Omental fat pad (tissue), 4 donors: ENCODE data around the gene SEMA5A. TPM values are rescaled to one million over a fixed set of nuclear protein-coding genes. Genes with fewer than 3 reads are reported as not detected.

Experiments used
- ATAC-seq: fragments of 150-250 bp; one replicate; pipeline ENCODE4 v1.9.1; 2016; ENCODE audit warnings: mild to moderate bottlenecking, moderate library complexity; ENCODE audit not compliant: low FRiP score
- DNase-seq: peaks from one replicate; pipeline ENCODE4 v3.0.0-alpha.2; 2019; ENCODE audit warnings: low spot score
- total RNA-seq, 4 donors: library from RNA; depleted of rRNA; stranded (reverse); fragments of >200 nt; gene quantifications; one replicate each; pipeline ENCODE4 v1.1.0, GENCODE V29; 2016
- TF ChIP-seq, protein P1 (sequence below), 3 donors: fragments of 450-650 bp; IDR thresholded peaks; one replicate each; pipeline ENCODE4 v1.5.1; 2016 to 2017; ENCODE audit warnings: antibody characterized with exemption in 3 of 3, mild to moderate bottlenecking in 3 of 3, moderate library complexity in 2 of 3

SEMA5A gene
- total RNA-seq, 4 donors from 2014 or later, result 6.3 to 60.2 (median 22.1) TPM

DNA sequence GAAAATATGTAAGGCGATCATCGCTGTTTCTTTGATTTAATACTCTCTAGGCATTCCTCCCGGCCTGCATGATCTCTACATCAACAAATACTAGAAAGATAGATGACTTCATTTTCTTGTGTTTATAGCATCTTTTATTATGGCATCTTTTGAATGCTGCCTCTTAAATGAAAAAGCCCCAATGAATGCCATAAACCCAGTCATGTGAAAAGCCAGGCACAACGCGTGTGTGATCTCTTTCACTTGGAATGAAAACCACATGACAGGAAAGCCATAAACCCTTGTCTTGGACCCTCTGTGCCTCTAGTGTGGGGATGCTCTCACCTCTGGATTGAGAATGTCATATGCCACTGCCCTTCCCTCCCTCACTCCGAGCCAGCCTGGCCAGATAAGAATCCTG lies 476.2 kb downstream of the SEMA5A start:
- TF ChIP-seq, protein P1, sequence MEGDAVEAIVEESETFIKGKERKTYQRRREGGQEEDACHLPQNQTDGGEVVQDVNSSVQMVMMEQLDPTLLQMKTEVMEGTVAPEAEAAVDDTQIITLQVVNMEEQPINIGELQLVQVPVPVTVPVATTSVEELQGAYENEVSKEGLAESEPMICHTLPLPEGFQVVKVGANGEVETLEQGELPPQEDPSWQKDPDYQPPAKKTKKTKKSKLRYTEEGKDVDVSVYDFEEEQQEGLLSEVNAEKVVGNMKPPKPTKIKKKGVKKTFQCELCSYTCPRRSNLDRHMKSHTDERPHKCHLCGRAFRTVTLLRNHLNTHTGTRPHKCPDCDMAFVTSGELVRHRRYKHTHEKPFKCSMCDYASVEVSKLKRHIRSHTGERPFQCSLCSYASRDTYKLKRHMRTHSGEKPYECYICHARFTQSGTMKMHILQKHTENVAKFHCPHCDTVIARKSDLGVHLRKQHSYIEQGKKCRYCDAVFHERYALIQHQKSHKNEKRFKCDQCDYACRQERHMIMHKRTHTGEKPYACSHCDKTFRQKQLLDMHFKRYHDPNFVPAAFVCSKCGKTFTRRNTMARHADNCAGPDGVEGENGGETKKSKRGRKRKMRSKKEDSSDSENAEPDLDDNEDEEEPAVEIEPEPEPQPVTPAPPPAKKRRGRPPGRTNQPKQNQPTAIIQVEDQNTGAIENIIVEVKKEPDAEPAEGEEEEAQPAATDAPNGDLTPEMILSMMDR (IDR thresholded peaks at IDR 0.05), result no peak
- ATAC-seq (no peak), DNase-seq (no peak)

DNA sequence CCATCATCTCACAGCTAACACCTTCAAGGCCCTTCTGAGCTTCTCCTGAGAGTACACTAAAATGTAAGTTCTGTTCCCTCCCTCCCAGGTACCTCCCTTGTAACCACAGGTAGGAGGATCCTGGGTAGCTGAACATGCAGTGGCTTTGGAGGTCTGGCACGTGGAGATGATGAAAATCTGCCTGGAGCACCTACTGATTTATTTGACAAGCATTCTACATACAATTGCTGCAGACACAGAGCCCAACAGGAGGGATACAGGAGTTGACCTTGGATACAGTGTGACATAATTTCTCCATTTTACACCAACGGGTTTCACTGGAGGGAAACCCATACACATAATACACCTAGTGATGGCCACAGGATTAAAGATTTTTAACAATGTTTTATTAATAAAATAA lies 478.7 kb downstream of the SEMA5A start:
- ATAC-seq, result no peak
- TF ChIP-seq, protein P1 (IDR thresholded peaks at IDR 0.05), result no peak
- DNase-seq, result no peak

DNA sequence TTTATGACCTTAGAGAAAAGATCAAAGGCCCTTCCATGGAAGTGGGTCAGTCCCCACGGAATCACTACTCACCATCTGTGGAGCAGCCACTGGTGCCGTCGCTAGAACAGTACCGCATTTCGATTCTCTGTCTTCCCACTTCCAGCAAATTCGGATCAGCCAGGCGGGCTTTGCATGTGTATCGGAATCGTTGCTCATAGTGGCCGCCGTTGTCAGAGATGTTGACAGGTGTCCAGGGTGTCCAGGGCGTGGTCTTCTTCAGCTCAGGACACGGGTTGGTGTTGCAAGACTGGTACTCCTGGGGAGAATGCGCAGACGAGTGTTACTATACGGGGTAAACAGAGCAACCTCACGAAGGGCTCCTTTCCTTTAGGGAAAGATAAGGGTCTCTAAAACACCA lies 479.5 kb downstream of the SEMA5A start:
- DNase-seq (no peak), ATAC-seq (no peak)

DNA sequence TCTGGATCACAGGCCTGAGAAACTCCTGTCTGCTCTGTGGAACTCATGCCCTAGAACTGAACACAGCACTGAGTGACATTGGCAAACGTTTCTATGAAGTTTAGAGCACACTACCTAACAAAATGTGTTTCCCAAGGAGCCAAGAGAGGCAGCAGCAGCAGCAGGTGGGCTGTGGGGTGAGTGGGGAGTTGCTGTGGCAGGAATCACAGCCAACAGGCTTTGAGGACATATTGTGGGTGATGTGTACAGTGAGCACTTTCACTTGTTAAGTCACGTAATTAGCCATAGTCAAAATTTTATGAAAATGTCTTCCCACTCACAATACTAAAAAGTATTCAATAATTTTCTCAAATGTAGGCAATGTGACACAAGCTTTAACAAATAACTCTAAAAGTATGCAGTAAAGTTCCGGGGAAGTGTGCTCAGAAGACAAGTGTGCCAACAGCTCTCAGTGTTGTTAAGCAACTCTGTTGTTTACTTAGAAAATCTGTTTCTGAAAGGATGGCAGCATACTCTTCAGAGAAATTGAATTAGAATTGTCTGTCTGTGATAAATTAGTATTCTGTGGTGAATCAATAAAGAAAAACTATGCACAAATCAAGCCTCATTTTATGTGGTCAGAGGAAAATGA lies 482.1 kb downstream of the SEMA5A start:
- TF ChIP-seq, protein P1 (IDR thresholded peaks at IDR 0.05), result no peak
- ATAC-seq (no peak), DNase-seq (no peak)

More for the DNA sequence above, 479.5 kb downstream of the SEMA5A start:
- TF ChIP-seq, protein P1 (IDR thresholded peaks at IDR 0.05), result no peak

DNA sequence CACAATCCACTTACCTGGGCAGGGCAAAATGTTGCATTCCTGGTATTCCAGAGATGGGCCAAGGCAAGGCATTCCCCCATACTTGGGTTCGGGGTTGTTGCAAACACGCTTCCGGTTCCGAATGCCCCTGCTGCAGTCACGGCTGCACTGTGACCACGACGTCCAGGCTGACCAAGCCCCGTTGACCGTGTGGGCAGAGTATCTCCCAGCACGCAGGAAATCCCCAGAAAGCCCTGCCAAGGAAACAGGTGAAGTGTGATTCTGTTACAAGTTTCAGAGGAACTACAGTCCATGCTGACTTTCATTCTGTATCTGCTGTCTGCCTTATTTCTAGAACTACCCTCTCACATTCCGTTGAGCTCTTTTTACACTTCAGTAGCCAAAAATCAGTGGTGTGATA lies 483.0 kb downstream of the SEMA5A start:
- DNase-seq, result no peak
- ATAC-seq, result no peak
- TF ChIP-seq, protein P1 (IDR thresholded peaks at IDR 0.05), result no peak

DNA sequence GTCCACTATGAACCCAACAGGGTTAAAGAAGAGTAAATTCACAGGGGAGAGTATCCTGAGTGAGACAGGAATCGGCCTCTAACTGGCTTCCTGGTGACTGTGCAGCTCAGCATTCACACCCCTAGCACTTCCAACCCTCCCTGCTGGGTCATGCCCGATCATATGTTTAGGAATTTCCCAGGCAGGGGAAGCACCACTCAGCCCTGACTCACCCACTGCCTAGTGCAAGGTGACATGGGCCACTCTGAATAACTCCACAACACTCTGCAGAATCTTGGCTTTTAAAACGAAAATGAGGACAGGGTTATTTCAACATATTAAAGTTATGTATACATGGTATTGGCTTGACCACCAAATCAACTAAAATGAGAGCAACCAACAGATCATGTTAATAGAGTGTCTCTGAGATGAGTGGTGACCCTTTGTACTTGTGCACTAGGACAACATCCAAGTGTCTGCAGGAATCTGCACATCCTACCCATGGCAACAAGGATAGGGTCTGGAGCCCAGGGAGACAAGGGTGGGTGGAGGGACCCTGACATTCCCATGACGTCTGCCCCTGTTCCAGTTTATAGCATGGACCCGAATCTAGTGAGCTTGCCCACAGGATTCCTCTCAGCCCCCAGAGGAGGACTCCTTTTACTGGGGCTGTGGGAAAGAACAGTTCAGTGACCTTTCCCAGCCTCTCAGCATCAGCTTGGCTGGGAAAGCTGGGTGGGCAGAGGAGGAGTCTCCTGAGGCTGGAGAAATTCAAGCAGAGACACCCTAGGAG lies 485.8 kb downstream of the SEMA5A start:
- TF ChIP-seq, protein P1 (IDR thresholded peaks at IDR 0.05), result no peak
- peak; percentile 93 for ATAC-seq
- no peak for DNase-seq

DNA sequence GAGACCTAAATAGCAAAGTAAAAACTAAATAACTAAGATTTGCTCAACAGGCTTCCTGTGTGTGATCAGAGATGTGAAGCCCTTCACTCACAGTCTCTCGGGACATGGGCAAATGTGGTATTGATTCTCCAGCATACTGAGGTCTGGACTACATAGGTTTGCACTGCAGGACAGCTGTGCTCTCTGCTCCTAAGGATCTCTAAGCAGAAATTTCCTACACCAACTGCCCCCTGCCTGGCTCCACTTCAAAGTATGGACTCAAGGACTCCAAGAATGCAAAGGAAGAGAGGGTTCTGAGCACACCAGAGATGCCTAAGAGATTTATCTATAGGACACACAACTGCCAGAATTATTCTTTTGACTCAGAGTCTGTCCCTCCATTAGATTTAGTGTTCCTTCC lies 487.2 kb downstream of the SEMA5A start:
- DNase-seq (no peak), ATAC-seq (no peak)
- TF ChIP-seq, protein P1 (IDR thresholded peaks at IDR 0.05), result no peak
